ENCODE data around the gene MYBPC3.
A peak's percentile ranks its signal among the peaks of the same experiment; 100 is the strongest.

MYBPC3 gene

DNA sequence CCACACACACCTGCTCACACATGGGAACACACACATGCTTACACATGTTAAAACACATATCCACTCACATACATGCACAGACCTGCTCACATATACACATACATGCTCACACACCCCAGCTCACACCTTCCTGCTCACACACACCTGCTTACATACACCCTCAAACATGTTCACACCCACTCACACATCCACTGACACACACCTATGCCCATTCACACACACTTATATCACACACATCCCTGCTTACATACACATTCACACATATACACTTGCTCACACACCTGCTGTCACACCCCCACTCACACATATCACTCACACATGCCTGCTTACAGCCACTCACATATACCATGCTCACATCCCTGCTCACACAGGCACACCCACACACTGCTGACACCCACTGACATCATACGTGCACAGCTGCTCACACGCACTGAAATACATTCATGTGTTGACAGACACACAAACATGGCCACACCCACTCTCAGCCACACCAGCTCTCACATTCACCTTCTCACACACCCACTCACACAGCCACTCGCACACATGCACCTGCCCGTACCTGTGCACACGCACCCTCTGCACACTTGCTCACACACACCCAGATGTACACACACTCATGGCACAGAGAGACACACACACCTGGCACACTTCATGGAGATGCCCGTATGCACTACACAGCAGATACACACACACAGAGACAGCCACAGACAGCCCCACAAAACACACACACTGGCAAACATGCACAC lies 5.7 kb upstream of the MYBPC3 start:
- no peak for DNase-seq (ENCODE audit: low spot score)

DNA sequence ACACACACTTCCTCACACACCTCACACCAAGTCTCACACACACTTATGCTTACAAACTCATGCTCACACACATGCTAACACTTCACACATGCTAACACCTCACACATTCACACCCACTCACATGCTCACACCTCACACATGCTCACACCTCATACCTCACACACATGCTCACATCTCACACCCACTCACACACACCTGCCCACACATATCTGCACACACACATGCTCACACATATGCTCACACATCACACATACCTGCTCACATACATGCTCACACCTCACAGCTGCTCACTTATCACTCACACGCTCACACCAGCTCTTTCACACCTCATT lies 4.5 kb upstream of the MYBPC3 start:
- no peak for DNase-seq (ENCODE audit: low spot score)

- no peak for DNase-seq (ENCODE audit: low spot score)
Observed at GRCh38 chr11:47356129-47356997, 3.9 kb upstream of the MYBPC3 start.

DNA sequence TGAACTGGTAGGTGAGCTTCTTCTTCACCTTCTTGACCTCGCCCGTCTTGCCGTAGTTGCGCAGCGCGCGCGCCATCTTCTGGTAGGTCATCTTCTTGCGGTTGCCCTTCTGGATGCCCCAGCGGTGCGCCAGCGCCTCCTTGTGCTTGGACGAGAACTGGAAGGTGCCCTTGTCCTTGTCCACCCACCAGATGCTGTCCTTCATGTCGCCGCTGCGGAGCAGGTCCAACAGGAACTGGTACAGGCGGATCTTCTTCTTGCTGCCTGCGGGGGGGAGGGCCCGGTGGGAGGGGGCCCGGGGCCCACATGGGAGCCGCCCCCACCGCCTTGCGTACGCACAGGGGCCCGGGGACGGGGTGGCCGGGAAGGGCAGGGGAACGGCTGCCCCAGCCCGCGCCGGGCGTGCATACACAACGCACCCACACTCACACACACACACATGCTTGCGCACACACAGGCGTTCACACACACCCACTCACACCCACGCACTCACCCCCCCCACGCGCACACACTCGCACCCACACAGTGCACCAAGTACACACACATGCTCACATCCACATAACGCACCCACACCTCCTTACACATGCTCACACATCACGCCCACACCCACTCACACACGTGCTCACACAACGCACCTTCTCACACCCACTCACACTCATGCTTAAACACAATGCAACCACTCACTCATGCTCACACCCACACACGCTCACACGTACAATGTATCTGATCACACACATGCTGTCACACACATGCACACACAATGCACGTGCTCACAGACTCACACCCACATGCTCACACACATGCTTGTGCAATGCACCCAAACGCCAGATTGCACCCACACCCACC lies 3.0 kb upstream of the MYBPC3 start:
- DNase-seq (ENCODE audit: low spot score), result peak; percentile 88

DNA sequence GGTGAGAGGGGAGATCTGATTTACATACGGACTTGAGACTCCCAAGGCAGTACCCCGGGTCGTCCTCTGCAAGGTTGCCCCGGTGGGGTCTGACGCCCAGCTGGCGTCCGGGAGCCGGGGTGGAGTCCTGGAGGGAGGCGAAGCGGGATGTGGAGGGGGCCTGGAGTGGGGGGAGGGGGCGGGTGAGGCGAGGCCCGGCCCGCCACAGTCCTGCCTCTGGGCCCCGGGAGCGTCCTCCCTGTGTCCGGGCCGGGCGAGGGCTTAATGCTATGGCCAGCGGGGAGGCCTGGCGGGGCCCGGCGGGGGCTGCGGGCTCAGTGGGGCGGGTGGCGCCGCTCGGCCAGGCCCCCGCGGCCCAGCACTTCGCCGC lies 2.4 kb upstream of the MYBPC3 start:
- DNase-seq (ENCODE audit: low spot score), result no peak

DNA sequence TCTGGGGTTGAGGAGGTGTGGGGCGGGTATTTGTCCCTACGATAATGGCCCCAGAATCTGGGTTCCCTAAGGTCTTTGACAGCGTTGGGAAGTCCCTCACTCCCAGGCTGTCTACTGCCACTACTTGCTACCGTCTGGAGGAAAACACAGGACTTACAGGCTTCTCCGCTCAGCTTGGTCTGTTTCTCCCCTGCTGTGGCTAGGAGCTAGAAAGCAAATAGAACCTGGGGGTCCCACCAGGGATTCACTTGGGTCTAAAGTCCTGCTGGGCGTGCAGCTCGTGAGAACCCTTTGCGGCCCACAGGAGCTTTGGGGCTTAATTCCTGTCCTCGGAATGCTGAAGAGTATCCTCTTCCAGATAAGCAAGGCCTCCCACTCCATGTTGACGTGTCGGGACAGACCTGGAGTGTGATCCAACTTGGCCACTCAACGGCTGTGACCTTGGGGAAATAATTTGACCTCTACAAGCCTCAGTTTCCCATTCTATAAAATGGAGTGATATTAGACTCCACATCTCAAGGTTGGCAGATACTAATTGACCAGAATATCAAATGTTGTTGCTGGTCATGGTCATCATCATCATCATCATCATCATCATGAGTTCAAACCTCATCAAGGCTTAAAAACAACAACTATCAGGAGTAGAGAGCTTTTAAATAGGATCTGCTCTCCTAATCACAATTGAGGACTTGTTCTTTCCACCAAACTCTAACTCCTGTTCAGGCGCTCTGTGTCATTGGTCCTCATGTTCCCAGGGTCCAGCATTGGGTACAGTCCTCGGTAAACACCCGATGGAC lies 1.7 kb upstream of the MYBPC3 start:
- DNase-seq (ENCODE audit: low spot score), result no peak

- DNase-seq (ENCODE audit: low spot score), result no peak
Observed at GRCh38 chr11:47351156-47352126, 1.1 kb downstream of the MYBPC3 start.

- no peak for DNase-seq (ENCODE audit: low spot score)
Observed at GRCh38 chr11:47350315-47350714, 2.2 kb downstream of the MYBPC3 start.

- DNase-seq (ENCODE audit: low spot score), result no peak
Observed at GRCh38 chr11:47349521-47350095, 2.9 kb downstream of the MYBPC3 start.

DNA sequence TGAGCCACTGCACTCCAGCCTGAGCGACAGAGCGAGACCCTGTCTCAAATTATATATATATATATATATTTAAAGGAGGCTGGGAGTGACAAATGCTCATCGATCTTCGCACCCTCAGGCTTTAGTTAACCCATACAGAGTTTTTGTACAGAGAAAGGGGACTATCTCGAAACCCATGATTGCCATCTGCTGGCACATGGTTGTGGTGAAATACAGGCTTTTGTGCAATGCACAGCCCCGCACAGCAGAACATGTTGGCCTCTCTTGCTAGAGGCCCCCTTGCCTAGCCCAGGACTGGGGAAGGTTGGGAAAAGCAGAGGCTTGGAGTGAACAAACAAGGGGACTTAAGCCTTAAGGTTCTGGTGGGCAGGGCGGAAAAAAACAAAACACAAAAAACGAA lies 3.6 kb downstream of the MYBPC3 start:
- DNase-seq (ENCODE audit: low spot score), result no peak

GRCh38 chr11:47348131-47348802 lies 4.2 kb downstream of the MYBPC3 start:
- DNase-seq (ENCODE audit: low spot score), result no peak

- no peak for DNase-seq (ENCODE audit: low spot score)
Observed at GRCh38 chr11:47347137-47347536, 5.4 kb downstream of the MYBPC3 start.

- DNase-seq (ENCODE audit: low spot score), result no peak
Observed at GRCh38 chr11:47345890-47346563, 6.5 kb downstream of the MYBPC3 start.

DNA sequence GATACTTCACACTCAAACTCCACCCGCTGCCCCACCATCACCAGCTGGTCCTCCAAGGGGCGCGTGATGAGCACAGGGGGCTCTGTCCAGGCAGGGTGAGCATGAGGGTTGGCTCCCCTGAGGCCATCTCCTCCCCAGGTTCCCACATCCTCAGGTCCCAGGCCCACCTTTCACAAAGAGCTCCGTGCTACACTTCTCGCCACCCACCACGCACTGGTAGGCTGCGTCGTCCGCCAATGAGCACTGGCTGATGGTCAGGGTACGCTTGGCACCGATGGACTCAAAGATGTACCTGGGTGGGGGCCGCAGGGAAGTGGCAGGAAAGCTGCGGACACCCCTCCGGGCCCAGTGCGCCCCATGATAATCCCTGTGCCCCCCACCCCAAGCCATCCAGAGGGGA lies 9.6 kb downstream of the MYBPC3 start:
- no peak for DNase-seq (ENCODE audit: low spot score)

GRCh38 chr11:47342036-47342803 lies 10.3 kb downstream of the MYBPC3 start:
- no peak for DNase-seq (ENCODE audit: low spot score)

DNA sequence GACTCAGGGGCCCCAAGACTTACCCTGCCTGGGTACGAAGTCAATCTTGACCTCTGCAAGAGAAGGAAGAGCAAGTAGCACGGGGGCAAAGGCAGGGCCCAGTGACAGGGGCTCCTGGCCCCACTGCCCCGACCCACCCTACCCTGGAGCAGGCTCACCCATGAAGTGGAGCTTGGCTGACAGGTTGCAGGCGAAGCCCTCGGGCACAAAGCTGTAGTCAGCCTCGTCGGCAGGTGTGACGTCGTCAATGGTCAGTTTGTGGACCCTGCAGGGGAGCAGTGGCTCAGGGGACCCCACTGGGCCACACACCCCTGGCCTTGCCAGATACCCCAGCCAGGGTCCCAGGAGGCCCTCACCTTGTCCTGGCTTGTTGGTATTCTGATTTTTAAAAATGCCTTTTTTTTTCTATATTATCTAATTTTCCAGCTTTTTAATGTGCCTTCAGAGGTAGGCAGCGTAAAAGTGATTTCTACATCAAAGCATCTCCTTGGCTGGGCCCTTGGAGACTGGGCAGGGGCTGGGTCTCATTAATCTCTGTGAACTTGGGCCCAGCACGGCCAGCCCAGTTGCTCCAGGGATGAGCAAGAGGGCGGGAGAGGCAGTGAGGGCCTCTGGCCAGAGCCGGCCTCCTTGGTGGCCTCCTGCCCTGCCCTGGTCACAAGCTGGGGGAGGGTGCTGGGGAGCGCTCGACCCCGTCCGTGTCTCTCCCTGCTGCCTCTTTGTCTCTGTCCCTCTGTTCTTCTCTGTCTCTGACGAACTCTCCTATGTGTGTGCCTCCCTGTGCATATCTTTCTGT lies 11.3 kb downstream of the MYBPC3 start:
- DNase-seq (ENCODE audit: low spot score), result no peak

DNA sequence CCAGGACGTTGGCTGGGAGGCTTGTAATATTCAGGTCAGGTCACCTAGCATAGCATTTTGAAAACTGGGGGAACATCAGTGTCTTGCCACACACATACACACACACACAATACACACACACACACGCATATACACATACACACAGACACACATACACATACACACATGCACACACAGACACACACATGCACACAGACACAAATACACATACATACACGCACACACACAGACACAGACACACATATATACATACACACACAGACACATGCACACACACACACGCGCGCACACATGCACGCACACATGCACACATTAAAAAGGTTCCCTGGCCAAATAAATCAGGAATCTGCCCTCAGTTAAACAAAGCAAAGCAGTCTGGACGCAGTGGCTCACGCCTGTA lies 12.5 kb downstream of the MYBPC3 start:
- DNase-seq (ENCODE audit: low spot score), result no peak
